Activated naive CD8-positive, alpha-beta T cell treated with anti-CD3 and anti-CD28 coated beads for 36 hours (primary cell): ENCODE measurements around the gene FAM200B. TPM values are rescaled to one million over a fixed set of nuclear protein-coding genes. Genes with fewer than 3 reads are reported as not detected.

ENCODE experiments used
- DNase-seq: peaks from one replicate; pipeline ENCODE4 v3.0.0; 2021
- H3K27ac Mint-ChIP-seq: one replicate; pipeline ENCODE4 v1.8.0; 2022; ENCODE audit warnings: mild to moderate bottlenecking, moderate library complexity, mixed read lengths
- H3K27me3 Mint-ChIP-seq: one replicate; pipeline ENCODE4 v1.8.0; 2022; ENCODE audit warnings: mild to moderate bottlenecking, mixed read lengths
- H3K36me3 Mint-ChIP-seq: one replicate; pipeline ENCODE4 v1.8.0; 2021; ENCODE audit warnings: mild to moderate bottlenecking, mixed read lengths
- H3K4me1 Mint-ChIP-seq: one replicate; pipeline ENCODE4 v1.8.0; 2021; ENCODE audit warnings: mixed read lengths
- H3K4me3 Mint-ChIP-seq: one replicate; pipeline ENCODE4 v1.8.0; 2022; ENCODE audit warnings: mild to moderate bottlenecking, moderate library complexity, mixed read lengths
- H3K9me3 Mint-ChIP-seq: one replicate; pipeline ENCODE4 v1.8.0; 2022; ENCODE audit warnings: mixed read lengths
- total RNA-seq, 2 experiments: library from RNA; stranded (reverse); gene quantifications; one replicate each; pipeline ENCODE4 v1.2.3, GENCODE V29; 2021

The FAM200B gene
- total RNA-seq: 10 to 100 TPM; 13.1 to 15.0 TPM

DNA sequence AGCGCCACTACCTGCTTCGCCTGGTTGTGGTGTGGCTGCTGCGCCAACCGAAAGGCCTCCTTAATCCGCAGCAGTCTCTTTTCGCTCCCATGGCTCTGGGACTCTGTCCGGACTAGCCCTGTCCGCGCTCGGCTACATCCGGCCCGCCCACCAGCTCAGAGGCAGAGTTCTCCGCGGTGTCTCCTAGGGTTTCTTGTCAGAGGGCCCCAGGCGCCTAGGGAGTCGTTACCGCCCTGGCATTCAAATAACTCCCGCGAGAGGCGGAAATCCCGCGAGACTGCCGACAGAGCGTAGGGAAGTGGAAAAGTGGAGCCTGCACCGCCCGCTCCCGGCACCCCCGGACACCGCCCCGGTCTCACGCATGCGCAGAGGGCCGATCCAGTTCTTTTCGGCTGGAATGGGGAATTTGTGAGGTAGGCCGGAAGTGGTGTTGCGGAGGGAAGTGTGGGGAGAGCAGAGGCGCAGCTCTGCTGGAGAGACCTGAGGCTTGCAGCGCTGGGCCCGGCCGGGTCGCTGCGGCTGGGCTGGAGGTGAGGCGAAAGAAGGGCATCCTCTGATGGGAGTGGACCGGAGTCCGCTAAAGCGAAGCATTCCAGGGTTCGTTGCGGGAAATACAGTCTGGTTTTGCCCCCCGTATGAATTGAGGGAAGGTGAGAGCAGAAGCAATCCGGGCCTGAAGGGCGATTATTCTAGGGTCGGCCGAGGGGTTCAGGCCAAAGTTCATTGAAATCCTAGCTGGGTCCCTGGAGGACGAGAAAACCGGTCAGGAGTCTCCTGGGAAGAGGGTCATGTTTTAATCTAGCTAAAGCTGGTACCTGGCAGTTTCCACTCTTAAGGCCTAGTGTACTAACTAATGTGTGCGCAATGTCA is at the start of gene FAM200B:
TSS of gene FAM200B (plus strand) at position 456 of the 870 bp plus-strand sequence. CDS start 5,151 bp downstream, outside the sequence.
- peak within 1 kb of the TSS; percentile 98 for H3K27ac Mint-ChIP-seq
- H3K36me3 Mint-ChIP-seq: peaks cover 25% of the 10 kb centered on the region
- H3K9me3 Mint-ChIP-seq: no peaks in the 10 kb centered on the region
- peaks cover 39% of the 10 kb centered on the region for H3K4me1 Mint-ChIP-seq
- peaks cover 8% of the 10 kb centered on the region for H3K27me3 Mint-ChIP-seq
- H3K4me3 Mint-ChIP-seq: peak within 1 kb of the TSS; percentile 99
- peak; percentile 98 for DNase-seq

- H3K27ac Mint-ChIP-seq: no peak overlapping the region
- H3K4me1 Mint-ChIP-seq: peaks cover 6% of the 10 kb centered on the region
- DNase-seq: no peak
- H3K9me3 Mint-ChIP-seq: no peaks in the 10 kb centered on the region
- H3K36me3 Mint-ChIP-seq: peaks cover 20% of the 10 kb centered on the region
- no peak overlapping the region for H3K4me3 Mint-ChIP-seq
- no peaks in the 10 kb centered on the region for H3K27me3 Mint-ChIP-seq
Measured at GRCh38 chr4:15636818-15637217, 44.8 kb upstream of the FAM200B start.

DNA sequence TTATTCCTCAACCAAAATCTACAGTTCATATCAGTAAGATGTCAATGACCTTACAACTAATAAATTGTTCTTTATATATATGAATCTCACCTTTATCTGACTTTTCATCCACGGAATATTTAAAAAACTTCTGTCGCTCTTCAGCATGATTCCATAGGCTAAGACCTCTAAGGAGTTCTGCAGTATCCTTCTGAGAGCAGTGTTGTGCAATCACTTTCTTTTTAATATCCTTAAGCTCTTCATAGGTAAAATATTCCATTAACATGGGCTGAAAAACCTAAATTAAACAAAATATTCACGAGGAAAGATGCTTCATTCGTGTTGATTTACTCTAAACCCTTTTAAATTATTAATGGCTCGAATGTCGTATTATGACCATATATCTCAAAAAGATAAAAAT is 43.2 kb upstream of the FAM200B start:
- no peak for DNase-seq
- no peak overlapping the region for H3K4me3 Mint-ChIP-seq
- no peak overlapping the region for H3K27ac Mint-ChIP-seq
- H3K36me3 Mint-ChIP-seq: peaks cover 7% of the 10 kb centered on the region
- H3K9me3 Mint-ChIP-seq: no peaks in the 10 kb centered on the region
- H3K4me1 Mint-ChIP-seq: peaks cover 13% of the 10 kb centered on the region
- H3K27me3 Mint-ChIP-seq: no peaks in the 10 kb centered on the region

DNA sequence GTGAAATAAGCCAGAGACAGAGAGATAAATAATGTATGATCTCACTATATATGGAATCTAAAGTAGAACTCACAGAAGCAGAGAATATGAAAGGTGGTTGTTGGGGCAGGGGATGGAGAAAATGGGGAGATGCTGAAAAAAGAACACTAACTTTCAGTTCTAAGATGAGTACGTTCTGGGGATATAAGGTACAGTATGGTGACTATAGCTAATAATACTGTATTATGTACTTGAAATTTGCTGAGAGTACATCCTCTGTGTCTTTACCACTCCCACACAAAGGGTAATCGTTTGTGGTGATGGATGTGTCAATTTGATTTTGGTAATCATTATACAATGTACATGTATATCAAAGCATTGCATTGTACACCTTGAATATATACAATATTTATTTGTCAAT is 33.0 kb upstream of the FAM200B start:
- Mint-ChIP-seq H3K4me3 (no peak overlapping the region), H3K9me3 (no peaks in the 10 kb centered on the region), H3K27ac (no peak overlapping the region), H3K4me1 (peaks cover 54% of the 10 kb centered on the region), H3K27me3 (no peaks in the 10 kb centered on the region), H3K36me3 (peaks cover 6% of the 10 kb centered on the region)
- DNase-seq: no peak

- Mint-ChIP-seq H3K4me3 (peak overlapping the region; percentile 32), H3K4me1 (peaks cover 51% of the 10 kb centered on the region), H3K9me3 (no peaks in the 10 kb centered on the region), H3K27ac (peak overlapping the region; percentile 30), H3K36me3 (peaks cover 15% of the 10 kb centered on the region), H3K27me3 (no peaks in the 10 kb centered on the region)
- peak; percentile 53 for DNase-seq
Measured at GRCh38 chr4:15649914-15650545, 31.6 kb upstream of the FAM200B start.

- Mint-ChIP-seq H3K4me3 (peak overlapping the region; percentile 56), H3K4me1 (peaks cover 59% of the 10 kb centered on the region), H3K27ac (peak overlapping the region; percentile 65), H3K9me3 (no peaks in the 10 kb centered on the region), H3K27me3 (no peaks in the 10 kb centered on the region), H3K36me3 (peaks cover 18% of the 10 kb centered on the region)
- no peak for DNase-seq
Measured at GRCh38 chr4:15651676-15652075, 30.0 kb upstream of the FAM200B start.

GRCh38 chr4:15652191-15652590 is 29.4 kb upstream of the FAM200B start:
- Mint-ChIP-seq H3K4me3 (peak overlapping the region; percentile 56), H3K4me1 (peaks cover 63% of the 10 kb centered on the region), H3K9me3 (no peaks in the 10 kb centered on the region), H3K36me3 (peaks cover 17% of the 10 kb centered on the region), H3K27ac (peak overlapping the region; percentile 65), H3K27me3 (no peaks in the 10 kb centered on the region)
- no peak for DNase-seq

GRCh38 chr4:15652841-15653240 is 28.8 kb upstream of the FAM200B start:
- H3K27me3 Mint-ChIP-seq: no peaks in the 10 kb centered on the region
- H3K4me3 Mint-ChIP-seq: peak overlapping the region; percentile 97
- peaks cover 66% of the 10 kb centered on the region for H3K4me1 Mint-ChIP-seq
- no peaks in the 10 kb centered on the region for H3K9me3 Mint-ChIP-seq
- H3K27ac Mint-ChIP-seq: no peak overlapping the region
- peaks cover 17% of the 10 kb centered on the region for H3K36me3 Mint-ChIP-seq
- no peak for DNase-seq

DNA sequence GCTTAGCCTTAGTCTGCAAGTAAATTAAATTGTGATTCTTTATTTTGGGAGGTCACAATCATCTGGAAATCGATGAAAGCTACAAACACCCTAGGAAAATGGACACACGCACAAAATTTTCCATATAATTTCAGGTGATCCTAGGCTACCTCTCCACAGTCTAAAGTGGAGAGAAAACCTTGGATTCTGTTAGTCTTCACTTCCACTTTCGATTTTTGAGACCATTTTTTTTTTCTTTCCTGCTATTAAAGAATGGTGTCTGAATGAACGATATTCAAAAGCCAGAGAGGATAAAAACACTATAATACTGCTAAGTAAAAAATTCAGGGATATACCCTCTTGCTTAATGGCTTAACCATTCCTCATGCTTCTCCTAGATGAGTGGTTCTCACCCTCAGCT is 28.2 kb upstream of the FAM200B start:
- no peaks in the 10 kb centered on the region for H3K9me3 Mint-ChIP-seq
- peaks cover 68% of the 10 kb centered on the region for H3K4me1 Mint-ChIP-seq
- H3K27me3 Mint-ChIP-seq: no peaks in the 10 kb centered on the region
- peaks cover 22% of the 10 kb centered on the region for H3K36me3 Mint-ChIP-seq
- H3K4me3 Mint-ChIP-seq: peak overlapping the region; percentile 97
- H3K27ac Mint-ChIP-seq: peak overlapping the region; percentile 95
- DNase-seq: no peak

DNA sequence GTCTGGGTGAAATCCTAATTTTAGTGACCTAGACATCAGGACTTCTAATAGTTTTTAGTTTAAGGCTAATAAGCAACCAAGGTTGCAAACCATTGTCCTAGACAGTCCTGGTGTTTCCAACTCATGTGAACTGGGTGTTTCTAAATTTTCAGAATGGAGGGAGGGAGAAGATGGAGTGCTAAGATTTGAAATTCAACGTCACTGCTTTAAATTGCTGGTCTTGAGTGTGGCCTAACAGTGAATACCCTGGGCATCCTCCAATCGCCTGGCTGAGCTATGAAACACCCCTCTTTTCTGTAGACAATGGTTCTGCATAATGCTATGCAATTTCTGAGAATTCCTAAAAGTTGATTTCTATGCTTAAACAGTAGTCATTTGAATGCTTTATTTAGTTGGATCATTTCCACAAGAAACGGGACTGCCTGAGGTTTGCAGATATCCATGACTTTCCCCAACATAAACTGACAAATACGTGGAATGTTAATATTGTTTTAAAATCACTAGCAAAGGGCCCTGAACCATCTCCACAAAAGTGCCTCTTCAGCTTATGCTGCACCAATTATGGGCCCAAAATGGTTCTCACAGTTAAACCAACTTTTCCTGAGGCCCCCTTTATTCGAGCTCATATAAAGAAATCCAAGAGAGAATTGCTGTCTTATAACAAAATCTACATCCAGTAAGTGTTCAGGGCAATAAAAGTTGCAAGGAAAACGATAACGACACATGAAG is 27.6 kb upstream of the FAM200B start:
- Mint-ChIP-seq H3K9me3 (no peaks in the 10 kb centered on the region), H3K4me3 (peak overlapping the region; percentile 97), H3K27ac (peak overlapping the region; percentile 95), H3K4me1 (peaks cover 67% of the 10 kb centered on the region), H3K36me3 (peaks cover 21% of the 10 kb centered on the region), H3K27me3 (no peaks in the 10 kb centered on the region)
- DNase-seq: peak; percentile 29

- Mint-ChIP-seq H3K36me3 (peaks cover 26% of the 10 kb centered on the region), H3K4me3 (peak overlapping the region; percentile 97), H3K27me3 (no peaks in the 10 kb centered on the region), H3K9me3 (no peaks in the 10 kb centered on the region), H3K4me1 (peaks cover 70% of the 10 kb centered on the region), H3K27ac (peak overlapping the region; percentile 96)
- DNase-seq: no peak
Measured at GRCh38 chr4:15654593-15655222, 26.9 kb upstream of the FAM200B start.

DNA sequence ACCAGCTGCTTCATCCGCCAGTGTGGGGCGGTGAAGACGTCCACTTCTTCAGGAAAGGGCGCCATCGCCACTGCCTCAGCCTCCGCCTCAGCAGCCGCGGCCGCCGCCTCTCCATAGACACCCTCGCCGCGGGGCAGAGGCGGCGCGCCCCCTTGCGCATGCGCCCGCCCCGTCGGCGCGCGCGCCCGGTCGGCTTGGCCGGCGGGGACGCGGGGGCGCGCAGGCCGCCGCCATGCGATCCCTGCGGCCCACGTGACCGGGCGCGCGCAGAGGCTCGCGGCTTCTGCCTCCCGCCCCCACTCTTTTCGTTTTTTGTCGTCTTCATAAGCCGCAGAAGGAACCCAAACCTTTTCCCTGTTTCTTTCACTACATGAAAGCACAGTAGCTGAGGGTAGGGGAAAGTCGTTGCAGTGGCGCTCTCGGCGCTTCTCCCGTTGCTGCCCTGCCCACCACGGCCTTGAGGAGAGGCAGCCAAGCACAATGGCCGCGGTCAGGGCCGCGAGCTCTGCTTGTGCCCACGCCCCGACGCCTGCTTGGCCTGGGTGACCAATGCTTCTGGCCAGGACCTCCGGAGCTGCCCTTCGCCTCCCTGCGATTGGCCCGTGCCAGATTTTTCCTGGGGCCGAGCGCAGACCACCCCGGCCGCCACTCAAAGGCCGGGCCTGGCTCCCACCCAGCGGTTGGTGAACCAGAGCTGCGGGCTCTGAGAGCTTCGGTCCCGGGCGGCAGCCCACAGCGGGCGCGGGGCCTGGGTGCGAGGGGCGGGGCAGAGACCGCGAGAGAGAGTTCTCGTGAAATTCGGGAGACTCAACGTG is 26.2 kb upstream of the FAM200B start, which contains the start of gene FBXL5:
TSS of gene FBXL5 (minus strand) at position 135 of the 815 bp plus-strand sequence. CDS start at position 65, 70 bp downstream.
- H3K4me1 Mint-ChIP-seq: peaks cover 71% of the 10 kb centered on the region
- H3K4me3 Mint-ChIP-seq: peak within 1 kb of the TSS; percentile 97
- no peaks in the 10 kb centered on the region for H3K27me3 Mint-ChIP-seq
- H3K36me3 Mint-ChIP-seq: peaks cover 30% of the 10 kb centered on the region
- no peaks in the 10 kb centered on the region for H3K9me3 Mint-ChIP-seq
- DNase-seq: peak; percentile 93
- peak within 1 kb of the TSS; percentile 97 for H3K27ac Mint-ChIP-seq

DNA sequence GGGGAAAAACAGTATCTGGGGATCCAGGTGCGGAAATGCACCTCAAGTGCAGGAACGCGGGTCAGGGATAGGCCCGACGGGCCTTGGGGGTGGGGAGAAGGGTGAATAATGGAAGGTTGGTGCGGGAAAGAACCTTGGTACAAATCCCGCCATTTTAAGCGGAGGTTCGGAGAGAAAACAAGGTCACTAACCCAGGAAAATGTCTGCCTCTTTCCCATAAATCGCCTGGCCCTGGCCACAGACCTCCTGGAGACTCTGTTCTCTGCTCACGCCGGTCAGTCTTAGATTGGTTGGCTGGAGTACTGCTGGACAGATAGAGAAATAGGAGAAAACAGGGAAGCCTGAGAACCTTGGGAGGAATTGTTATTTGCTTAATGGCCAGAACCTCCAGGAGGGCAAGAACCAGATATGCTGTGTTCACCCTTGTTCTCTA is 25.6 kb upstream of the FAM200B start:
- H3K4me3 Mint-ChIP-seq: peak overlapping the region; percentile 83
- no peak for DNase-seq
- H3K27ac Mint-ChIP-seq: peak overlapping the region; percentile 97
- no peaks in the 10 kb centered on the region for H3K9me3 Mint-ChIP-seq
- H3K27me3 Mint-ChIP-seq: no peaks in the 10 kb centered on the region
- H3K36me3 Mint-ChIP-seq: peaks cover 35% of the 10 kb centered on the region
- peaks cover 69% of the 10 kb centered on the region for H3K4me1 Mint-ChIP-seq

- Mint-ChIP-seq H3K4me1 (peaks cover 64% of the 10 kb centered on the region), H3K36me3 (peaks cover 35% of the 10 kb centered on the region), H3K27me3 (no peaks in the 10 kb centered on the region), H3K9me3 (no peaks in the 10 kb centered on the region), H3K4me3 (no peak overlapping the region), H3K27ac (no peak overlapping the region)
- no peak for DNase-seq
Measured at GRCh38 chr4:15657366-15657765, 24.3 kb upstream of the FAM200B start.
